Stimulated activated CD8-positive, alpha-beta memory T cell treated with anti-CD3 and anti-CD28 coated beads, Interleukin-12 subunit alpha, Interleukin-12 subunit beta, amount 100 ng/mL, for 1 hour (primary cell): Measurements from ENCODE around the gene CCDC106.

Experiments
- DNase-seq: peaks from one replicate; pipeline ENCODE4 v3.0.0-alpha.2; 2020; ENCODE audit warnings: low read depth

The CCDC106 gene

GRCh38 chr19:55647732-55648584, at the start of gene CCDC106:
CCDC106 (plus strand) TSS chr19:55648212; CDS start chr19:55649047, 835 bp downstream.
- no peak for DNase-seq

DNA sequence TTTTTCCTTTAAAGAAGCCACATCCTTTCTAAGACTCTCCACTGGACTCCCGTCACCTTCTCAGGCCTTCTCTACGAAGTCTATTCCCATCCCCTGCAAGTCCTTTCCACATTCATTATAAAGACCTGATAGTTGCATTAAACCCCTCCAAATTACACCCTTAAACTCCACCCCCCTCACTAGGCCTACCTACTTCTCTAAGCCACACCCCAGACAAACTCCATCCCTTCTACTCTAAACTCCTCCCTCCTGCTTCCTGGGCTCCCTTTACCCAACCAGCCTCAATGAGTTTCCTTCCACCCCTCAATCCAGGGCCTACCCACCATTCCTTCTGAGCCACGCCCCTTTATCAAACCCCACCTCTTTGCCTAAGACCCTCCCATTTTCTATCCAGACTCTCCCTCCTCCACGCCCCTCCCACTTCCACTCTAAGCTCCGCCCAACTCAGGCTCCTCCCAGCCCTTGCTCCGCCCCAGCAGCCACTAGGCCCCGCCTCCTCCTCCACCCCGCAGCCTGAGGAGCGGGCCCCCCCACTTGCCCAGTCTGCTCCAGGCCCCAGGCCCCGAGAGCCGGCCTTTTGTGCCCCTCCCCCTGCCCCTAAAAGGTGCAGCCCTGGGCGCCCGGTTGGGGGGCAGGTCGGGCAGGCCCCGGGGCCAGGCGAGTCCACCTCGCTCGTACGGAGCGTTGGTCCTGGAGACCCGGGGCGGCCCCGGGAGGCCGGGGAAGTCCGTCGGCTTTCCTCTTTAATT, 49.1 kb upstream of the CCDC106 start:
- peak; percentile 81 for DNase-seq

DNA sequence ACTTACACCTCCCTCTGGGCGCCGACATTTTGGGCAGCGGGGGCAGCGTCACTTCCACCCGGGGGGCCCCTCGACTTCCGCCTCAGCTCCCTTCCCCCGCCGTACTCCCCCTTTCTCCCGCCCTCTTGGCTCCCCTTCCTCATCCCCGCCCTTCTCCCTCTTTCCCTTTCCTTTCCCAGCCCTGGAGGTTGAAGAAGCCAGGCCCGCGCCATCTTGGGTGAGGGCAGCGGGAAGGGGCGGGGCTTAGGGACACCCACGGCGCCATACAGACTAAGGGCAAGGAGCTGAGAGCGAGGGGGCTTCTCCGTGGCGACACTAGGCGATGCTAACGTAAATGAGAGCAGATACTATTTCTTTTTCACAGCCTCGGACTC, 48.6 kb upstream of the CCDC106 start, which contains the start of gene FIZ1:
FIZ1 (minus strand) TSS at position 50 of the 374 bp plus-strand sequence. CDS start 1,652 bp downstream, outside the sequence.
- peak; percentile 90 for DNase-seq

- DNase-seq, result peak; percentile 68
These were observed 48.0 kb upstream of the CCDC106 start, which contains the start of gene ZNF524 for GRCh38 chr19:55599842-55600661. ZNF524 (plus strand) TSS chr19:55600288; CDS start chr19:55602113, 1,825 bp downstream.

DNA sequence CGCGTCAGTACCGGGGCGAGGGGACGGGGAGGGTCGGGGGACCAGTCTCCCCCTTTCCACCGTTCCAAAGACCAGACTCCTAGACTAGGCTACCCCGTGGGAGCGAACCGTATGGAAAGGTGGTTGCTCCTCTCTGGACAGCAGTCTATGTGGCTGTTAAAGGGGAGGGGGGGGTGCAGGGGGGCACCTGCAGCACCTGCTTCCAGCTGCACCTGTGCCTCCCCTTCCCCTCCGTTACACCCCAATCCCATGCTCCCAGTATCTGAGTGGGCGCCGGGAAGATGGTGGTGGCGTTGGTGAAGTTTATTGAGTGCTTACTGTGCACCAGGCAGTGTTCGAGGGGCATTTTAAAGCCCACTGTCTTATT, 47.4 kb upstream of the CCDC106 start:
- no peak for DNase-seq

DNA sequence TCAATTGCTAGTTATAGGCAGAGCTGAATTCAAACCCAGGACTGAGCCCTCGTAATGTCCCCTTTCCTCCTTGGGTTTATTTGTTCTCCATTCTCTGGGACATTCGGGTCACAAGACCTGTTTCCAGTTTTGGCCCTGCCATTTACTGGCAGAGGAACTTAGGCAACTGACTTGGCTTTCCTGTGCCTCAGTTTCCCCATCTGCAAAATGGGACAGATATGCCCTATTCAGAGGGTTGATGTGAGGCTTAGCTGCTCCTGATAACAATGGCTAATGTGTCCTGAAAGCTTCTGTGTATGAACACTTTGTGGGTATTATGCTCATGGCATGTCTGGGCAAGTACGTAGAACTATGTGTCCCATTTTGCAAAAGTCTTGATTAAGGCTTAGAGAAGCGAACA, 46.9 kb upstream of the CCDC106 start:
- no peak for DNase-seq

GRCh38 chr19:55602104-55603001, 45.7 kb upstream of the CCDC106 start:
- DNase-seq, result no peak

DNA sequence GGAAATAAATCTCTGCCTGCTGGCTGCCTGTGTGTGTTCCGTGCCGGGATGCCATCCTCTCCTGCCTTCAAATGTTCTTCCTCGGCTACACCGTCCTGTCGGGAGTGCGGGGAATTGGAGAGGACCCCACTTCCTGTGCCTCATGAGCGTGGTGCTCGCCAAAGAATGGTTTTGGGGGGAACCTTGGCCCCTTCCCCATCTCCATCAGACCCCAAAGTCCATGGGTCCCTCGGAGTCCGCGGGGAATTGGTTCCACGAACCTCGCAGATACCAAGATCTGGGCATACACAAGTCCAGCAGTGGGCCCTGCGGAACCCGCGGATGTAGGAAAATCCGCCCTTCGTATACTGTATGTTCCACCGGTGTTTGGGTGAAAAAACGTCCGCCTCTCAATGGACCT, 44.9 kb upstream of the CCDC106 start:
- DNase-seq, result no peak

- no peak for DNase-seq
These were observed 44.3 kb upstream of the CCDC106 start for GRCh38 chr19:55603581-55604292.

GRCh38 chr19:55605207-55605636, 42.8 kb upstream of the CCDC106 start:
- peak; percentile 98 for DNase-seq

- peak; percentile 56 for DNase-seq
These were observed 42.2 kb upstream of the CCDC106 start, which contains the start of gene ZNF865 for GRCh38 chr19:55605637-55606470. ZNF865 (plus strand) TSS chr19:55605647; CDS start chr19:55613619, 7,972 bp downstream.

GRCh38 chr19:55606471-55606787, 41.6 kb upstream of the CCDC106 start:
- no peak for DNase-seq

DNA sequence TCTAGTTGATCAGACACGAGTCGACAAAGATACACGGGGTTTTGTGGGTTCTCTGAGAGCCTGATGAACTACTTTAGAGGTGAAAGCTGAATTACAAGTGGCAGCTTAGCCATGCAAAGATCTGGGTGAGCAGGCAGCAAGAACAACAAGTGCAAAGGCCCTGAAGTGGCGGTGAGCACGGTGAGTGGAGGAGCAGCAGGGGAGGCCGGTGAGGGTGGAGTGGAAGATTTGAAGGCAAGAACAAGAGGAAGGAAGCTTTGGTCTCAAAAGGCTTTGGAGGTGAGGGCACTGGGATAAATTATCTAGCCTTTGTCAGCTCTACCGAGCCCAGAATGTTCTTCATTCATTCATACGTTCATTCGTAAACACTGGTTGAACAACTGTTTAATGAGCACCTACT, 41.2 kb upstream of the CCDC106 start:
- DNase-seq, result no peak

GRCh38 chr19:55609326-55609725, 38.7 kb upstream of the CCDC106 start:
- DNase-seq, result no peak

- DNase-seq, result no peak
These were observed 36.6 kb upstream of the CCDC106 start for GRCh38 chr19:55611300-55611982.

- no peak for DNase-seq
These were observed 35.9 kb upstream of the CCDC106 start for GRCh38 chr19:55611983-55612645.

DNA sequence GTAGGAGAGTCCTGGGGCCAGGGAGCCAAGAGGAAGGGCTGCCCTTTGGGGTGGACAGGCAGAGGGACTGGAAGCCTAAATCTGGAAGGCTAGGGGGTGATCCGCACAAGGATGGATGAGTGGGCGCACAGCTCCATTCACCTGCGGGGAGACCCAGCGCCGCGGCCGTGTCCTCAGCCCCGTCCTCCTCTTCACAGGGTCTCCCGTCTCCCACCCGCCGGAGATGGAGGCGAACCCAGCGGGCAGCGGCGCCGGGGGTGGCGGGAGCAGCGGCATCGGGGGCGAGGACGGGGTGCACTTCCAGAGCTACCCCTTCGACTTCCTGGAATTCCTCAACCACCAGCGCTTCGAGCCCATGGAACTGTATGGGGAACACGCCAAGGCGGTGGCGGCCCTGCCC, 34.6 kb upstream of the CCDC106 start:
- no peak for DNase-seq

DNA sequence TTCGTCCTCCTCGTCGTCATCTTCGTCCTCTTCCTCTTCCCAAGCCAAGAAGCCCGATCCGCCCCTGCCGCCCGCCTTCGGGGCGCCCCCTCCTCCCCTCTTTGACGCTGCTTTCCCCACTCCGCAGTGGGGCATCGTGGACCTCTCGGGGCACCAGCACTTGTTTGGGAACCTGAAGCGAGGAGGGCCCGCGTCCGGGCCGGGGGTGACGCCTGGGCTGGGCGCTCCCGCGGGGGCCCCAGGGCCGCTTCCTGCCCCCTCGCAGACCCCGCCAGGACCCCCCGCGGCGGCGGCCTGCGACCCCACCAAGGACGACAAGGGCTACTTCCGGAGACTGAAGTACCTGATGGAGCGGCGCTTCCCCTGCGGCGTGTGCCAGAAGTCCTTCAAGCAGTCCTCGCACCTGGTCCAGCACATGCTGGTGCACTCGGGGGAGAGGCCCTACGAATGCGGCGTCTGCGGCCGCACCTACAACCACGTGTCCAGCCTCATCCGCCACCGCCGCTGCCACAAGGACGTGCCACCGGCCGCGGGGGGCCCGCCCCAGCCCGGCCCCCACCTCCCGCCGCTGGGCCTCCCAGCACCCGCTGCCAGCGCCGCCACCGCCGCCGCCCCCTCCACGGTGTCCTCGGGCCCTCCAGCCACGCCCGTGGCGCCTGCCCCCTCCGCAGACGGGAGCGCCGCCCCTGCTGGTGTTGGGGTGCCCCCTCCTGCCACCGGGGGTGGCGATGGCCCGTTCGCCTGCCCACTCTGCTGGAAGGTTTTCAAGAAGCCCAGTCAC, 33.9 kb upstream of the CCDC106 start:
- no peak for DNase-seq
